HepG2 (cell line): ENCODE data around the gene GPR176. TPM values are rescaled to one million over a fixed set of nuclear protein-coding genes. Genes with fewer than 3 reads are reported as not detected.
A peak's percentile ranks its signal among the peaks of the same experiment; 100 is the strongest.

ENCODE experiments used
- NFYB ChIP-seq: sonication (generic); formaldehyde crosslinking; IDR thresholded peaks from 2 replicates; pipeline ENCODE4 v1.4.0; 2020; ENCODE audit warnings: missing genetic modification reagents
- RXRB ChIP-seq: IDR thresholded peaks from 2 replicates; pipeline ENCODE4 v1.6.1; 2016; ENCODE audit warnings: borderline replicate concordance, missing genetic modification reagents, missing compliant biosample characterization
- SIX1 ChIP-seq: sonication (generic); formaldehyde crosslinking; IDR thresholded peaks from 2 replicates; pipeline ENCODE4 v1.4.0; 2020; ENCODE audit warnings: missing genetic modification reagents, borderline replicate concordance
- SRSF9 ChIP-seq: fragments of 200-400 bp; formaldehyde crosslinking; IDR thresholded peaks from 2 replicates; pipeline ENCODE4 v1.6.1; 2018; ENCODE audit warnings: borderline replicate concordance, mild to moderate bottlenecking, low read depth, low read length; ENCODE audit not compliant: insufficient read depth, poor library complexity, severe bottlenecking
- ZFX ChIP-seq: sonication (generic); formaldehyde crosslinking; IDR thresholded peaks from 2 replicates; pipeline ENCODE4 v1.4.0; 2020; ENCODE audit warnings: mild to moderate bottlenecking, low read depth, missing genetic modification reagents, moderate library complexity
- ZNF251 ChIP-seq: sonication (generic); formaldehyde crosslinking; IDR thresholded peaks from 2 replicates; pipeline ENCODE4 v1.9.0; 2021; ENCODE audit warnings: mild to moderate bottlenecking, missing genetic modification reagents
- ZNF337 ChIP-seq: sonication (generic); formaldehyde crosslinking; IDR thresholded peaks from 2 replicates; pipeline ENCODE4 v1.5.1; 2020; ENCODE audit warnings: missing genetic modification reagents, low read depth, mild to moderate bottlenecking, borderline replicate concordance
- ZNF44 ChIP-seq: sonication (generic); formaldehyde crosslinking; IDR thresholded peaks from 2 replicates; pipeline ENCODE4 v1.5.1; 2020; ENCODE audit warnings: mild to moderate bottlenecking, missing genetic modification reagents
- ZNF549 ChIP-seq: sonication (generic); formaldehyde crosslinking; IDR thresholded peaks from 2 replicates; pipeline ENCODE4 v1.5.0; 2020; ENCODE audit warnings: missing genetic modification reagents
- ZNF749 ChIP-seq: sonication (generic); formaldehyde crosslinking; IDR thresholded peaks from 2 replicates; pipeline ENCODE4 v1.8.0; 2022; ENCODE audit warnings: mild to moderate bottlenecking, missing genetic modification reagents, moderate library complexity, borderline replicate concordance
- ZNF773 ChIP-seq: sonication (generic); formaldehyde crosslinking; IDR thresholded peaks from 2 replicates; pipeline ENCODE4 v1.4.0; 2020; ENCODE audit warnings: missing genetic modification reagents, borderline replicate concordance
- ZNF777 ChIP-seq: sonication (generic); formaldehyde crosslinking; IDR thresholded peaks from 2 replicates; pipeline ENCODE4 v1.4.0; 2020; ENCODE audit warnings: missing genetic modification reagents
- polyA plus RNA-seq, 8 experiments: library from polyadenylated mRNA; depleted of rRNA in 3 of 8; stranded (reverse) in 7 of 8; unstranded in 1 of 8; fragments of >200 nt; fragmentation: Illumina TruSeq in 4 of 8; extraction: Trizol in 4 of 8; gene quantifications; 2 replicates each; pipeline versions ENCODE4 v1.2.1 to v1.2.3, GENCODE V29; 2011 to 2016; ENCODE audit warnings: low read depth in 4 of 8, missing spikeins in 1 of 8, mixed read lengths in 1 of 8; ENCODE audit not compliant: insufficient read depth in 1 of 8
- total RNA-seq, 5 experiments: library from RNA; depleted of rRNA; stranded (reverse); fragments of >200 nt; fragmentation: Illumina TruSeq; extraction: Trizol; gene quantifications; 2 replicates each; pipeline ENCODE4 v1.2.3, GENCODE V29; 2016; ENCODE audit warnings: low read depth in 1 of 5
- TF ChIP-seq, protein P1 (sequence below): sonication (generic); formaldehyde crosslinking; IDR thresholded peaks from 2 replicates; pipeline ENCODE4 v1.5.1; 2020; ENCODE audit warnings: mild to moderate bottlenecking, missing genetic modification reagents, moderate library complexity
- TF ChIP-seq, protein P2 (sequence below): sonication (generic); formaldehyde crosslinking; IDR thresholded peaks from 2 replicates; pipeline ENCODE4 v1.4.0; 2020; ENCODE audit warnings: missing genetic modification reagents
- TF ChIP-seq, protein P3 (sequence below): sonication (generic); formaldehyde crosslinking; IDR thresholded peaks from 2 replicates; pipeline ENCODE4 v1.8.0; 2022; ENCODE audit warnings: missing genetic modification reagents, mild to moderate bottlenecking, inconsistent platforms, borderline replicate concordance
- TF ChIP-seq, protein P4 (sequence below): sonication (generic); formaldehyde crosslinking; IDR thresholded peaks from 2 replicates; pipeline ENCODE4 v1.5.0; 2020; ENCODE audit warnings: mild to moderate bottlenecking, missing genetic modification reagents
- TF ChIP-seq, protein P5 (sequence below): sonication (generic); formaldehyde crosslinking; IDR thresholded peaks from 2 replicates; pipeline ENCODE4; 2020; ENCODE audit warnings: missing genetic modification reagents, mild to moderate bottlenecking, borderline replicate concordance

Gene GPR176
- total and polyA plus RNA-seq, 2 of the 13 experiments (the other 11 are each of a cell fraction or from before 2014, with no cell fraction given), result 0.11 to 0.20 TPM

DNA sequence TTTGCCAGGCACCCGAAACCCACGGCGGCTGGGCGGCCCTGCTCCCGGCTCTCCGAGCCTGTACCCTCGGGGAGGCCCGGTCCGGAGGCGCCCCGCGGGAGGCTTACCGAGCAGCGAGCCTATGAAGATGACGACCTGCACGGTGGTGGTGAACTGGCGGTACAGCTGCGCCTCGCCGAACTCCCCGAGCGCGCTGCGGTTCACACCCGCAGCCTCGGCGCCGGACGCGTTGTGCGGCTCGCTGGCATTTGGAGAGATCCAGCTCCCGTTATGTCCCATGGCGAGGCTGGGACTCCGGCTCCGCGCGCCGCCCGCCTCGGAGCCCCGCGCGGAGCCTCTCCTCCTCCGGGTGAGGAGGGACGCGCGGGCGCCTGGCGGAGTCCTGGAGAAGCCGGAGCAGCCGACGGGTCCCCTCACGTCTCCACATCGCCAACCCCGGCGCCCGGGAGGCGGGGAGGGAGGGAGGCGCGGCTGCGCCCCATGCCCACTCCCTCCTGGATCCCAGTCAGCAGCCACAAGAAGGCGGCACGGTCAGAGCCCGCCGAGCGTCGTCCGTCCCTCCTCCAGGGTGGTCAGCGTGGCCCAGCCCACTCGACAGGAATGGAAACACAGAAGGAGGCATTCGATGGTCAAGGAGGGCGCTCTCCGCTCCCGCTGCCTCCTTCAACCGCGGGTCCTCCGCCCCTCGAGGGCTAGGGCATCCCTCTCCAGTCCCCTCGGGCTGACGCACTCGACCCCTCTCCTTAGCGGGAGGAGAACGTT is at the start of gene GPR176 (continued):
- TF ChIP-seq, protein P1, sequence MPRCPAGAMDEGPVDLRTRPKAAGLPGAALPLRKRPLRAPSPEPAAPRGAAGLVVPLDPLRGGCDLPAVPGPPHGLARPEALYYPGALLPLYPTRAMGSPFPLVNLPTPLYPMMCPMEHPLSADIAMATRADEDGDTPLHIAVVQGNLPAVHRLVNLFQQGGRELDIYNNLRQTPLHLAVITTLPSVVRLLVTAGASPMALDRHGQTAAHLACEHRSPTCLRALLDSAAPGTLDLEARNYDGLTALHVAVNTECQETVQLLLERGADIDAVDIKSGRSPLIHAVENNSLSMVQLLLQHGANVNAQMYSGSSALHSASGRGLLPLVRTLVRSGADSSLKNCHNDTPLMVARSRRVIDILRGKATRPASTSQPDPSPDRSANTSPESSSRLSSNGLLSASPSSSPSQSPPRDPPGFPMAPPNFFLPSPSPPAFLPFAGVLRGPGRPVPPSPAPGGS (CRISPR knock-in tag), result no peak
- no peak for TF ChIP-seq ZNF251 (CRISPR knock-in tag)
- TF ChIP-seq, protein P2, sequence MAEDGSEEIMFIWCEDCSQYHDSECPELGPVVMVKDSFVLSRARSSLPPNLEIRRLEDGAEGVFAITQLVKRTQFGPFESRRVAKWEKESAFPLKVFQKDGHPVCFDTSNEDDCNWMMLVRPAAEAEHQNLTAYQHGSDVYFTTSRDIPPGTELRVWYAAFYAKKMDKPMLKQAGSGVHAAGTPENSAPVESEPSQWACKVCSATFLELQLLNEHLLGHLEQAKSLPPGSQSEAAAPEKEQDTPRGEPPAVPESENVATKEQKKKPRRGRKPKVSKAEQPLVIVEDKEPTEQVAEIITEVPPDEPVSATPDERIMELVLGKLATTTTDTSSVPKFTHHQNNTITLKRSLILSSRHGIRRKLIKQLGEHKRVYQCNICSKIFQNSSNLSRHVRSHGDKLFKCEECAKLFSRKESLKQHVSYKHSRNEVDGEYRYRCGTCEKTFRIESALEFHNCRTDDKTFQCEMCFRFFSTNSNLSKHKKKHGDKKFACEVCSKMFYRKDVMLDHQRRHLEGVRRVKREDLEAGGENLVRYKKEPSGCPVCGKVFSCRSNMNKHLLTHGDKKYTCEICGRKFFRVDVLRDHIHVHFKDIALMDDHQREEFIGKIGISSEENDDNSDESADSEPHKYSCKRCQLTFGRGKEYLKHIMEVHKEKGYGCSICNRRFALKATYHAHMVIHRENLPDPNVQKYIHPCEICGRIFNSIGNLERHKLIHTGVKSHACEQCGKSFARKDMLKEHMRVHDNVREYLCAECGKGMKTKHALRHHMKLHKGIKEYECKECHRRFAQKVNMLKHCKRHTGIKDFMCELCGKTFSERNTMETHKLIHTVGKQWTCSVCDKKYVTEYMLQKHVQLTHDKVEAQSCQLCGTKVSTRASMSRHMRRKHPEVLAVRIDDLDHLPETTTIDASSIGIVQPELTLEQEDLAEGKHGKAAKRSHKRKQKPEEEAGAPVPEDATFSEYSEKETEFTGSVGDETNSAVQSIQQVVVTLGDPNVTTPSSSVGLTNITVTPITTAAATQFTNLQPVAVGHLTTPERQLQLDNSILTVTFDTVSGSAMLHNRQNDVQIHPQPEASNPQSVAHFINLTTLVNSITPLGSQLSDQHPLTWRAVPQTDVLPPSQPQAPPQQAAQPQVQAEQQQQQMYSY (CRISPR knock-in tag), result no peak
- TF ChIP-seq SIX1, result no peak
- TF ChIP-seq, protein P3, sequence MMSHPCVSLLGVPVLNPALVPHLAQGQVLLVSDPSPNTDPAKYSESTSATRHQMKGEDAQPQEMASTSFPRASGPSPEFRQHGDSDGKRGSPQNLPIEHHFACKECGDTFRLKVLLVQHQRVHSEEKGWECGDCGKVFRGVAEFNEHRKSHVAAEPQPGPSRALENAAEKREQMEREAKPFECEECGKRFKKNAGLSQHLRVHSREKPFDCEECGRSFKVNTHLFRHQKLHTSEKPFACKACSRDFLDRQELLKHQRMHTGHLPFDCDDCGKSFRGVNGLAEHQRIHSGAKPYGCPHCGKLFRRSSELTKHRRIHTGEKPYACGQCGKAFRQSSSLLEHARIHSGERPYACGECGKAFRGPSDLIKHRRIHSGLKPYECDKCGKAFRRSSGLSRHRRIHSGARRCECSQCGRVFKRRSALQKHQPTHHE (CRISPR knock-in tag), result no peak; the same call in 1 of the 2 replicates
- no peak for TF ChIP-seq RXRB (CRISPR knock-in tag)
- TF ChIP-seq, protein P4, sequence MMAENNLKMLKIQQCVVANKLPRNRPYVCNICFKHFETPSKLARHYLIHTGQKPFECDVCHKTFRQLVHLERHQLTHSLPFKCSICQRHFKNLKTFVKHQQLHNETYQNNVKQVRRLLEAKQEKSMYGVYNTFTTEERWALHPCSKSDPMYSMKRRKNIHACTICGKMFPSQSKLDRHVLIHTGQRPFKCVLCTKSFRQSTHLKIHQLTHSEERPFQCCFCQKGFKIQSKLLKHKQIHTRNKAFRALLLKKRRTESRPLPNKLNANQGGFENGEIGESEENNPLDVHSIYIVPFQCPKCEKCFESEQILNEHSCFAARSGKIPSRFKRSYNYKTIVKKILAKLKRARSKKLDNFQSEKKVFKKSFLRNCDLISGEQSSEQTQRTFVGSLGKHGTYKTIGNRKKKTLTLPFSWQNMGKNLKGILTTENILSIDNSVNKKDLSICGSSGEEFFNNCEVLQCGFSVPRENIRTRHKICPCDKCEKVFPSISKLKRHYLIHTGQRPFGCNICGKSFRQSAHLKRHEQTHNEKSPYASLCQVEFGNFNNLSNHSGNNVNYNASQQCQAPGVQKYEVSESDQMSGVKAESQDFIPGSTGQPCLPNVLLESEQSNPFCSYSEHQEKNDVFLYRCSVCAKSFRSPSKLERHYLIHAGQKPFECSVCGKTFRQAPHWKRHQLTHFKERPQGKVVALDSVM (CRISPR knock-in tag), result peak; percentile 81
- no peak for TF ChIP-seq SRSF9
- no peak for TF ChIP-seq NFYB (CRISPR knock-in tag)
- TF ChIP-seq, protein P5, sequence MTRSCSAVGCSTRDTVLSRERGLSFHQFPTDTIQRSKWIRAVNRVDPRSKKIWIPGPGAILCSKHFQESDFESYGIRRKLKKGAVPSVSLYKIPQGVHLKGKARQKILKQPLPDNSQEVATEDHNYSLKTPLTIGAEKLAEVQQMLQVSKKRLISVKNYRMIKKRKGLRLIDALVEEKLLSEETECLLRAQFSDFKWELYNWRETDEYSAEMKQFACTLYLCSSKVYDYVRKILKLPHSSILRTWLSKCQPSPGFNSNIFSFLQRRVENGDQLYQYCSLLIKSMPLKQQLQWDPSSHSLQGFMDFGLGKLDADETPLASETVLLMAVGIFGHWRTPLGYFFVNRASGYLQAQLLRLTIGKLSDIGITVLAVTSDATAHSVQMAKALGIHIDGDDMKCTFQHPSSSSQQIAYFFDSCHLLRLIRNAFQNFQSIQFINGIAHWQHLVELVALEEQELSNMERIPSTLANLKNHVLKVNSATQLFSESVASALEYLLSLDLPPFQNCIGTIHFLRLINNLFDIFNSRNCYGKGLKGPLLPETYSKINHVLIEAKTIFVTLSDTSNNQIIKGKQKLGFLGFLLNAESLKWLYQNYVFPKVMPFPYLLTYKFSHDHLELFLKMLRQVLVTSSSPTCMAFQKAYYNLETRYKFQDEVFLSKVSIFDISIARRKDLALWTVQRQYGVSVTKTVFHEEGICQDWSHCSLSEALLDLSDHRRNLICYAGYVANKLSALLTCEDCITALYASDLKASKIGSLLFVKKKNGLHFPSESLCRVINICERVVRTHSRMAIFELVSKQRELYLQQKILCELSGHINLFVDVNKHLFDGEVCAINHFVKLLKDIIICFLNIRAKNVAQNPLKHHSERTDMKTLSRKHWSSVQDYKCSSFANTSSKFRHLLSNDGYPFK (CRISPR knock-in tag), result no peak
- peak; percentile 61; the same call in 1 of the 2 replicates for TF ChIP-seq ZNF773 (CRISPR knock-in tag)
- TF ChIP-seq ZNF777 (CRISPR knock-in tag), result peak; percentile 95
- TF ChIP-seq ZNF549 (CRISPR knock-in tag), result no peak
- TF ChIP-seq ZNF44 (CRISPR knock-in tag), result no peak
- TF ChIP-seq ZFX (CRISPR knock-in tag), result no peak
- TF ChIP-seq ZNF337 (CRISPR knock-in tag), result no peak
- TF ChIP-seq ZNF749 (CRISPR knock-in tag), result no peak
